Superior temporal gyrus (tissue), 1 donor: Measurements from ENCODE around the gene MAP3K7CL.
"Not testable (repeated sequence)": the region's sequence is repeated elsewhere in the genome, so short reads cannot be mapped to it uniquely, and the experiment has no call there.

Experiments
- DNase-seq: peaks from one replicate; pipeline ENCODE4 v3.0.0-alpha.2; 2016; ENCODE audit errors: extremely low spot score

Gene MAP3K7CL

DNA sequence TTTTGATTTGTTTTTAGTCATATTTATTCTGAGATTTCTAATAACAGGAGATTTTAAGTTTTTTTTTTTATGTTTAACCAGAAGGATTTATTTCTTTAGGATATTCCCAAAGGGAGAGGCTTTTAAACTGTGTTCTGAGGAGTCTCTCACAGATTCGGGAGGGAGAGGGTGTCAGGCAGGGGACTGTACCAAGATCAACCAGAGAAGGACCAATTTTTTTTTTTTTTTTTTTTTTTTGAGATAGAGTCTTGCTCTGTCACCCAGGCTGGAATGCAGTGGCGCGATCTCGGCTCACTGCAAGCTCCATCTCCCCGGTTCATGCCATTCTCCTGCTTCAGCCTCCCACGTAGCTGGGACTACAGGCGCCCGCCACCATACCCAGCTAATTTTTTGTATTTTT lies 37.0 kb downstream of the MAP3K7CL start:
- not testable (repeated sequence) for DNase-seq

DNA sequence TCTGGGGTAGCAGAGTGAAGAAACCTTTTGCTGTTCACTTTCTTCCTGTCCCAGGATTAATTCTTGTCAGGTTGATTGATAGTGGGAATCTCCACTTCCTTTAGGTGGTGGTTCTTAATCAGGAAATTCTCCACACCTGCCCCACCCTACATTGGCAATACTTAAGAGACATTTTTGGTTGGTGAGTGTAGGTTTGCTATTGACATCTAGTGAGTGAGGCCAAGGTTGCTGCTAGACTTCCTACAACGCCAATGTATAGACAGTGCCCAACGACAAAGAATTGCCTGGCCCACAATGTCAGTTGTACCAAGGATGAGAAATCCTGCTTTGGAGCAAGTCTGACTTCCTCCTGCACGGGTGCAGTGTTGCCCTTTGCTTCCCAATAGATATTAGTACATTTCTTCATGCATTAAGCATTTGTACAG lies 38.5 kb downstream of the MAP3K7CL start:
- no peak for DNase-seq

DNA sequence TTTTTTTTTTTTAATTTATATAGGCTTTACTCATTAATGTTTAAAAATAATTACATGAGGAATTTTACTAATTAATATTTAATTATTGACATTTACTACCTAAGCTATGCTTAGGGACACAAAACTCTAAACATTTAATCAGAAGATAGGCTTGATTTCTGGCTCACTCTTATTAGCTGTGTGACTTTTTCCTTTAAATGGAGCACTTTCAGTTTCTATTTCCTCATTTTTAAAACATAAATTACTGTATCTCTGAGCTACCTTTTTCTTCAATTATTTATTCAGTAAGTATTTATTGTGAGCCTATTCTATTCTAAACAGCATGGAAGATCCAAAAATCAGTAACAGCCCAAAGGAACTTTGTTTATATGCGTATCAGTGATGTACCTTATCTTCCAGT lies 40.5 kb downstream of the MAP3K7CL start:
- DNase-seq, result no peak

DNA sequence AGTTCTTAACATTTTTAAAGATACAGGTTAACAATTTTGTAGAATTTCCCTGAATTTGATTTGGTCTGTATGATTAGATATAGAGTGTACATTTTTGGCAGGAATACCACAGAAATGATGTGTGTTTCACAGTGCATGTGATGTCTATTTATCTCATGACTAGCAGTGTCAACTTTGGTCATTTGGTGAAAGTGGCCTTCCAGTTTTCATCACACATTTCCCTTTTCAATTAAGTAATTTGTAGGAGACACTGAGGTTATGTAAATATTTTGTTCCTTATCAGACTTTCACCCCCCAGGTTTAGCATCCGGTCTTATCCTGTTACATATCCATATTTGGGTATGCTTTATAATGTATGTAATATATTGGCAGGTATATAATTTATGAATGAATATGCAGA lies 41.8 kb downstream of the MAP3K7CL start:
- DNase-seq, result no peak

DNA sequence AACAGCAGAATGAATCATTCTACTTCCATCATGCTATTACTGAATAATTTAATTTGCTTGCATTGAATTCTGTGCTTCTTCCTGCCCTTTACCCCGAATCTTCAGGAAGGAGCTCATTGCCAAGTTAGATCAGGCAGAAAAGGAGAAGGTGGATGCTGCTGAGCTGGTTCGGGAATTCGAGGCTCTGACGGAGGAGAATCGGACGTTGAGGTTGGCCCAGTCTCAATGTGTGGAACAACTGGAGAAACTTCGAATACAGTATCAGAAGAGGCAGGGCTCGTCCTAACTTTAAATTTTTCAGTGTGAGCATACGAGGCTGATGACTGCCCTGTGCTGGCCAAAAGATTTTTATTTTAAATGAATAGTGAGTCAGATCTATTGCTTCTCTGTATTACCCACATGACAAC lies 44.2 kb downstream of the MAP3K7CL start:
- no peak for DNase-seq

DNA sequence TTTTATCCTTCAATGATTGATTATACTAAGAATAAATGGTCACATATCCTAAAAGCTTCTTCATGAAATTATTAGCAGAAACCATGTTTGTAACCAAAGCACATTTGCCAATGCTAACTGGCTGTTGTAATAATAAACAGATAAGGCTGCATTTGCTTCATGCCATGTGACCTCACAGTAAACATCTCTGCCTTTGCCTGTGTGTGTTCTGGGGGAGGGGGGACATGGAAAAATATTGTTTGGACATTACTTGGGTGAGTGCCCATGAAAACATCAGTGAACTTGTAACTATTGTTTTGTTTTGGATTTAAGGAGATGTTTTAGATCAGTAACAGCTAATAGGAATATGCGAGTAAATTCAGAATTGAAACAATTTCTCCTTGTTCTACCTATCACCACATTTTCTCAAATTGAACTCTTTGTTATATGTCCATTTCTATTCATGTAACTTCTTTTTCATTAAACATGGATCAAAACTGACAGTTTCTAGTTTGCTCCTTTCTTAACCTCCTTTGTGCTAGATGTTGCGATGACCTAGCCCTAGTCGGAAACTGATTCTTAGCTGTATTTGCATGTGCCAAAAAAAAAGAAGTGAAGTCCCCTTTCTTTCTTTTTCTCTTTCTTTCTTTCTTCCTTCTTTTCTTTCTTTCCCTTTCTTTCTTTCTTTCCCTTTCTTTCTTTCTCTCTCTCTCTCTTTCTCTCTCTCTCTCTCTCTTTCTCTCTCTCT lies 45.1 kb downstream of the MAP3K7CL start:
- no peak for DNase-seq

DNA sequence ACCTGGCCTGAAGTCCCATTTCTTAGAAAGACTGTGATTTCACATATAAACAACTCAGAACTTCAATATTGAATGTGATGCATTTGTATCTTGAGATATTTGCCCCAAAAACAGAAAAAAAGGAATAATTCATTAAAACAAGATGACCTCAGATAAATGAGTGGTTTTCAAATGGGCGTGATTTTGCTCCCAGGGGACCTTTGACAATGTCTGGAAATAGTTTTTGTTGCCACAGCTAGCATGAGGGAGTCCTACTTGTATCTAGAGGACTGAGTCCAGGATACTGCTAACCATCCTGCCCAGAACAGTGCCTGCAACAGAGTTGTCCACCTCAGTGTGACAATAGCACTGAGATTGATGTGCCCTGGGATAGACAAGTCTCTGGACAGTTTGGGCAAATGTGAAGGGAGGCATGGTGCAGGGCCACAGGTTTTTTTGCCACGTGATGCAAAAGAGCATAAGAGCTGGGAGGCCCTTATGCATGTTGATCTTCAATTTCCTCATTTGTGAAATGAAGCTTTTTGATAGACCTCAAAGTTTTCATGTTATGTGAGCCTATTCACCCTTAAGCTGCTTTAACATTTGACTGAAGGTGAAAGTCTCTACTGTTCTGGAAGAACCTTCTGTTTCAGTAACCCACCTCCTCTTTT lies 46.2 kb downstream of the MAP3K7CL start:
- DNase-seq, result no peak

DNA sequence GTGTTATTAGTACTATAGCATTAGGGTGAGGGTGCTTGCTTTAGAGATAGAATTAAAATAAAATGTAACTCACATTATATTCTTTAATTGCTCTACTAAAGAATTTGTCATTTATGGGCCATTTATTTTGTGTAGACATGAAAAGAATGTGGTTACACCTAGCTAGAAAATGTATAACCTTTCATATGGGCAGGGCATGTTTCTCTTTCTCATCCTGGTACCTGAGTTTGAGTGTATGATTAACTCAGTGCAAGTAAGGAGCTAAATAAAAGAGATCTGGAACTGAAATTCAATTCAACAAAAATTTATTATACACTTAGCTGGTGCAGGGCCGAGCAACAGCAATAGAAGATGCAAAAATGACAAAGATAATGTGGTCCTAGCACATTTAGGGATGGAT lies 47.4 kb downstream of the MAP3K7CL start:
- no peak for DNase-seq

DNA sequence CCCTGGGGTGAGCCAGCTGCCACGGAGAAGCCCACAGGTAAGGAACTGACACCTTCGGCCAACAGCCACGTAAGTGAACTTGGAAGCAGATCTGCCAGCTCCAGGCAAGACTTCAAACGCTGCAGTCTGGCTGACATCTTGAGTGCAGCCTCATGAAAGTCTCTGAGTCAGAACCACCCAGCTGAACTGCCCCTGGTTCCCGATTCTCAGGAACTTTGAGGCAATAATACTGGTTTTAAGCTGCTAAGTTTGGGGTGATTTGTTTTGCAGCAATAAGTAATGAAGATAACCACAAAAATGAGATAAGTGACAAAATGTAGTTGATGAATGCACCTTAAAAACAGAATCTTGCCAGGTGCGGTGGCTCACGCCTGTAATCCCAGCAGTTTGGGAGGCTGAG lies 48.5 kb downstream of the MAP3K7CL start:
- no peak for DNase-seq

DNA sequence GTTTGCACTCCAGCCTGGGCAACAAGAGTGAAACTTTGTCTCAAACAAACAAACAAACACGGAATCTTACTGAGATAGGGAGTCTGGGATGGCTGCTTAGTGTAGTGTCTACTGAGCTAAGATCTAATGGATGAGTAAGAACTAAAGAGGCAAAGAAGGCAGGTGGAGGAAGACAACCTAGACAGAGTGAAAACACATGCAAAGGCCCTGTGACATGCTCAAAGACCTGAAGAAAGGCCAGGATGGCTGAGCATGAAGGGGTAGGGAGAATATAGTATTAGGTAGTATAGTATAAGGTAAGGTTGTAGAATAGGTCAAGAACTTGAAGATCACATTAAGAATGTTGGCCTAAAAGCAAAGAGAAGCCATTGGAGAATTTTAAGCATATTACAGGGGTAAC lies 49.1 kb downstream of the MAP3K7CL start:
- DNase-seq, result no peak

DNA sequence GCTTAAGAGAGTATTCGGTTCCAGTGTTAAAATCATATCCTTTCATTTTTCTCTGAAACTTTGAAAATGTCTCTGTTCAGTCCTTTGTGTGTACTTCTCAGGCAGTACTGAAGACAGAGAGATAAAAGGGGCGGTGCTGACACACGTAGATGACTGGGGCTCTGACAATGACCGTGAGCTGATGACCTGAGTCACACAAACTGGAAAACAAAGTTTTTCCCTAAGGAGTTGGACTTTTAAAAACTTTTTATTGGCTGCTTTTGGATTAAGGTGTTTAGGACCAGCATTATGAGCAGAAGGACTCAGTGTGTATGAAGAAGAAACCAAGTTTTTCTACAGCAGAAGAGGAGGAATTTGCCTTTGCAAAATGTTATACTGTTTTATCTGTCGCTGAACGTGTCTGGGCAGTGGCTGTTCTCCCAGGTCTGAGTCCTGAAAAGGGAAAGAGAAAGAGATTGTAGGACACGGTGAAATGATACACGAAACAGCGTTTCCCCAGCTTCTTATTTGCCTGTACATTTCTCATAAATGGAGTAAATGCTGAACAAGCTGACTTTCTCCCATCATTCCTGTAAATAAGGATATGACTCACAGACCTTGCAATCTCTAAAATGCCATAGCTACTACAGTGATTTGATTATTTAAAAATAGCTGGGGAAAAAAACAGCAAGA lies 51.5 kb downstream of the MAP3K7CL start:
- DNase-seq, result no peak

DNA sequence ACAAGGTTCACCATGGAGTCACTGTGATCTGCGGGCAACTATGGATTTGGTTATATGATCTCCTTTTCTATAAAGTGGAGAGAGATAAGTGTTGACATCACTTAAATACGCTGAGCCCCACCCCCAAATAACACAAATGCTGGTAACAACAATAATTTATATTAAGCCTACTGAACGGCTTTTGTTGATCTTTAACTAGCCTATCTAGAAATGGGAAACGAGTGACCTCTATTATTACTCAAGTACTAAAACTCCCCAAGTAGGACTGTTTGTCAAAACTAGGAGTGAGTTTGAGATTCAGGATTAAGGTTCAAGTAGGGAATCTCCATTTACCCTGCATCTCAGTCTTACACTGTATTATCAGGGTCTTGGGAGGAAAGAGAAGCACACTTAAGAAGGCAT lies 52.2 kb downstream of the MAP3K7CL start:
- no peak for DNase-seq

DNA sequence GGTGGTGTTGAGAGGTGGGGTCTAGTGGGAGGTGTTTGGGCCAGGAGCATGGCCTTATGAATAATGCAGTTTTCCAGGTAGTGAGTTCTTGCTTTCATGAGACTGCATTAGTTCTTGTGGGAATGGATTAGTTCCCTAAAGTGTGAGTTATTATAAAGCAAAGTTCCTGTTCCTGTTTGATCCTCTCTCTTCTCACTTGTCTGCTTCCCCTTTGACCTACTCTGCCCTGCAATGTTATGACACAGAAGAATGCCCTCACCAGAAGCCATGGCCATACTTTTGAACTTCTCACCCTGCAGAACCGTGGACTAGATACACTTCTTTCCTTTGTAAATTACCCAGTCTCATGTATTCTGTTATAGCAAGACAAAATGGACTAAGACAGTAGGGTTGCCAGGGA lies 53.6 kb downstream of the MAP3K7CL start:
- DNase-seq, result no peak

DNA sequence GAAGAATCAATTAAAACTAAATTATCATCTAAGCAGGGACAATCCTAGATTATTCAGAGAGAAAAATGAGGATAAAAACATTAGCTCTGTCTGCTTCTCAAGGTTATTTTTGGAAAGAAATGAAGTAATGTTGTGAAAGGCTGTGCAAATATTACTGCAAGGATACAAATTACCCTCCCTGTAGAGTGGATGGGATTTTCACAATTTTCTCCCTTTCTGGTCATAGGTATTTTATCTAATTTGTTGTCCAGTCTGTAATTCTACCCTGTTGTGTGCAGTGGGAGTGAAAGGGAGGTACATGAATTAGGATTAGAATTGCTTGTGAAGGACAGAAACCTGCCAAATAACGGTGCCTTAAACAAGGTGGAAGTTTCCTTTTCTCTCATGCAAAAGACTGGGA lies 54.7 kb downstream of the MAP3K7CL start:
- DNase-seq, result no peak

DNA sequence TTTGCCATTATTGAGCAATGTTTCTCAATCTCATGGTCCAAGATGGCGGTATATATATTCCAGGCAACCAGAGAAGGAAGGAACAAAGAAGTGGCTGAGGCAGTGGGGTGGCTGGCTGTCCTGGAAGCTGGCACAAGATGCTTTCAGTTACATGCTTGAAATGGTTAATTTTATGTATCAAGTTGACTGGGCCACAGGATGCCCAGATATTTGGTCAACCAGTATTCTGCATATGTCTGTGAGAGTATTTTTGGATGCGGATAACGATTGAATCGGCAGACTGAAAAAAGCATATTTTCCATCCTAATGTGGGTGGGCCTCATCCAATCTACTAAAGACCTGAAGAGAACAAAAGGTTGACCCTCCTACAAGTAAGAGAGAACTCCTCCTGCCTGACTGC lies 55.2 kb downstream of the MAP3K7CL start:
- no peak for DNase-seq

DNA sequence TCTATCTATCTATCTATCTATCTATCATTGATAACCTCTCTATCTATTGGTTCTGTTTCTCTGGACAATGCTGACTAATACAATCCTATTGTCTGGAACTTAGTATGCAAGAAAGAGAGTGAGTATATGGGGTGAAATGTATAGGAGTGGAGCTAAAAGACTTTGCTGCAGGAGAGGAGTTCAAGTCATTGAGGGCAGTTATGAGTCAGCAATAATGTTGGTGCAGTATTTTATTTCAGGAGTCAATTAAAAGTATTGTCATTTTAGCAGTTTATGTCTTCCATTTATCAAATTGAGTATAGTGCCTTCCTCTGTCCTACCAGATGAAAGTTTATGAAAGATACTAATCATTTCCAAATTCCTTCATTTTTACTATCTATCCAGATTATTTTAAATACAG lies 55.8 kb downstream of the MAP3K7CL start:
- no peak for DNase-seq

DNA sequence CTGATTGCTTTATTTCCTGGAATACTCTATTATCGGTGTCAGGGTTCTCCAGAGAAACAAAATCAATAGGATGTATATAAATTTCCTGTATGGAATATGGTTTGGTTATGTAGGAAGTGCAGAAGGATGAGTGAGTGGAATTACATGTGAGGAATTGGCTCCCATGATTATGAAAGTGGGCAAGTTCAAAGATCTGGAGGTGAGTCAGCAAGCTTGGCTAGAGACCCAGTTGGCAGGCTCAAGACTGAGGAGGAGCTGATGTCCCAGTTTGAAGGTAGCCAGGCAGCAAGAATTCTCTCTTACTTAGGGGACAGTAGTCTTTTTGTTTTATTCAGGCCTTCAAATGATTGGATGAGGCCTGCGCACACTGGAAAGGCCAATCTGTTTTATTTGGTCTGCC lies 57.5 kb downstream of the MAP3K7CL start:
- no peak for DNase-seq

DNA sequence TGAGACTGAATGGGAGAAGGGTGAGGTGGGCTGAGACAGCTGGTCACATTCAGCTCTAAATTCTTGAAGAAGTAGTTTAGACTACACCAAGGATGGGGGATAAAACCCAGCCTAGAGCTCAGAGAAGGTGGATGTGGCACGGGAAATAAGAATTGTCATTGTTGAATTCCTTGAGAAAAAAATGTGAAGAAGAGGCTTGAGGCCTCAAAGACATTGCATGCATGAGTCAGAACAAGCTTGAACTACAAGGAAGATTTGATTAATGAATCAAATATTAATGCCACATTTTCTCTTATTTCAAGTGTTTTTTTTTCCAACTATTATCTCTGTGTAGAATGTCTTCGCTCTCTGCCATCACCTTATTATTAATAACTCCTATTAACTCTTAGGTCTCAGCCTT lies 58.9 kb downstream of the MAP3K7CL start:
- no peak for DNase-seq

DNA sequence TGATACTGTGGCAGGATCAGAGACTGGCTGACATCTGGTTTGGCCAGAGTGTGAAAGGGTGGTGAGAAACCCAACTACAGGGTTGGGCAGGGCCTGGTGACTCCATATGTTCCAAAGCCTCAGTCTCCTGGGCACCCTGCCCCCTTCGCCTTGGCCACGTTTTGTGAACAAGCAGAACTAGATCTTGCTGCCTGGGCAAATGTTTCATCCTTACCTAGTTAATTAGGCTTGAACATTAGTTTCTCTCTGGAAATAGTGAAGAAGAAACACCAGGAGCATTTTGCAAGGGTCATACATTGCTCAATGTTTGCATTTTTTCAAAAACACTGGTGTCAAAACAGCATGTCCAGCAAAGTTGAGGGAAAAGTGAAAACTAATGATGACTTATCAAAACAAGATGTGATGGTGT lies 60.5 kb downstream of the MAP3K7CL start:
- no peak for DNase-seq

DNA sequence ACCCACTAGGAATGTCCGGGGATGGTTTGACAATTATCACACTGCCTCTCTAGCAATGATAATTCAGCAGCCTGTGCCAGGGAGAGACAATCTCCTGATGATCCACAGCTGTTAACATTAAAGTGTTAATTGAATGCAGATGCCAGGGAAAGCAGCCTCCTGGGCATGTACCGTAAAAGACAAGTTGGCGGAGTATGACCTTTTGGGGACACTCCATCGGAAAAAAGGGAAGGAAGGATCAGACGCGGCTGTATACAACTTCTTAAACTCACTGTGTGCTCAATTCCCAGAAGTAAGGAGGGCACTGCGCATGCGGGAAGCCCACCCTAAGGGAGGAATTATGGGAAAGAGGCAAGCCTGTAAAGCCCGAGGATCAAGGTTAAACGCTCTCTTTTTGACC lies 62.6 kb downstream of the MAP3K7CL start:
- no peak for DNase-seq

DNA sequence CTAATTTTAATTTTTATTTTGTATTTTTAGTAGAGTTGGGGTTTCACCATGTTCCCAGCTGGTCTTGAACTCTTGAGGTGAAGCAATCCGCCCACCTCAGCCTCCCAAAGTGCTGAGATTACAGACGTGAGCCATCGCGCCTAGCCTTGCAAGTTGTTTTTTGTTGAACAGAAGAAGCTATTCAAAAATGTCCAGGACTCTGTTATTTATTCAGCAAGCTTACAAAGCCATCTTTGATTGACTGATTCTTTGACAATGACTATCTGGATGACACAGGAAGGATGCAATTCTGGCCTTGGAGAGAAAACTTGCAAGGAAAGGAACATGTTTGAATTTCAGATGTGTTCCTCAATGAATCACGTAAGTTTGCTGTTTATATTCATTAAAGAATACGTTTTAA lies 63.5 kb downstream of the MAP3K7CL start:
- no peak for DNase-seq

DNA sequence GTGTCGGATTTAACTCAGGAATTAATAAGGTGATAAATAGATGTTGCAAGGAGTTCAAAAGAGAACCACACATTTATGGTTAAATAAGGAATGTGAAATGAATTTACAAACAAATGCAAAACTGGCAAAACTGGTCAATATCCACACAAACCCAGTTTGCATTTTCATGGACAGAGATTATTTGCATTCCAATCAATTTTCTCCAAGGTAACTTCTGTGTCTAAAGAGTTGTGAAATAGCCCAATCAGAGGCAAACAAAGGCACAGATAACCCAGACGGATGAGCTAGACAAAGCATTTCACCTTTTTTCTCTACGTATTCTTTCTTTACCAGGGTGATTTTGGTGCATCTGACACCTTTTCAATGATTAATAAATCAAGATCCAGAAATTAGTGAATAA lies 63.9 kb downstream of the MAP3K7CL start:
- DNase-seq, result no peak

DNA sequence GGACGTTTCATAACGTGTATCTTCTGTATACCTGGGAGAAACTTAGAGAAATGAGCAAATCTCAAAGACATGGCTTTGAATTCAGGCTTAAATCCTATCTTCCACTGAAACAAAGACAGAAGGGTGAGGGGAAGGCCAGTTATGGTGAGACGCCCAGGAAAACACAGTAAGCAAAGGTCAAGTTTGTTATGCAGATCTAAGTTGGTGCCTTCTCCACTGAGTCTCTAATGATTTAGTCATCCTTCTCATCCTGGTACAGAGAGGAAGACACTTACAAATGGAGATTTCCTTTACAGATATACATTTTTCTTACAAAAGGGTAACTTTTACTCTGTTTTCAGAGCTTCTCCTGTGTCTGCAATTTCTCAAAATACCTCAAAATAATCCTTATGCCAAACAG lies 64.4 kb downstream of the MAP3K7CL start:
- no peak for DNase-seq
